IPS-18c (cell line): ENCODE data around the gene PCDH19.

ENCODE experiments used
- H3K4me3 ChIP-seq: 2 replicates; pipeline ENCODE4 v1.7.0; 2013; ENCODE audit warnings: low read depth, mild to moderate bottlenecking, low read length, moderate library complexity; ENCODE audit not compliant: insufficient read depth
- H3K9me3 ChIP-seq: one replicate; pipeline ENCODE4 v1.6.1; 2013; ENCODE audit warnings: mild to moderate bottlenecking, low read length, moderate library complexity; ENCODE audit not compliant: control insufficient read depth, insufficient read depth

PCDH19 gene

GRCh38 chrX:100350704-100351489 lies 59.2 kb downstream of the PCDH19 start:
- Histone ChIP-seq H3K4me3 (no peak overlapping the region), H3K9me3 (no peaks in the 10 kb centered on the region)

GRCh38 chrX:100349391-100349790 lies 60.7 kb downstream of the PCDH19 start:
- no peak overlapping the region for H3K4me3 ChIP-seq
- H3K9me3 ChIP-seq = no peaks in the 10 kb centered on the region

- Histone ChIP-seq H3K4me3 (no peak overlapping the region), H3K9me3 (no peaks in the 10 kb centered on the region)
These were observed 68.9 kb downstream of the PCDH19 start for GRCh38 chrX:100341142-100341510.

- H3K9me3 ChIP-seq = no peaks in the 10 kb centered on the region
- no peak overlapping the region for H3K4me3 ChIP-seq
These were observed 69.5 kb downstream of the PCDH19 start for GRCh38 chrX:100340491-100341141.

GRCh38 chrX:100328351-100328750 lies 81.7 kb downstream of the PCDH19 start:
- no peak overlapping the region for H3K4me3 ChIP-seq

GRCh38 chrX:100319716-100320115 lies 90.4 kb downstream of the PCDH19 start:
- Histone ChIP-seq H3K9me3 (peaks cover 2% of the 10 kb centered on the region), H3K4me3 (no peak overlapping the region)

More at GRCh38 chrX:100328351-100328750, 81.7 kb downstream of the PCDH19 start:
- no peaks in the 10 kb centered on the region for H3K9me3 ChIP-seq

GRCh38 chrX:100316987-100317386 lies 93.1 kb downstream of the PCDH19 start:
- no peak overlapping the region for H3K4me3 ChIP-seq
- H3K9me3 ChIP-seq = peaks cover 2% of the 10 kb centered on the region

- peaks cover 2% of the 10 kb centered on the region for H3K9me3 ChIP-seq
These were observed 94.5 kb downstream of the PCDH19 start for GRCh38 chrX:100315566-100315965.

GRCh38 chrX:100299559-100299958 lies 110.5 kb downstream of the PCDH19 start:
- Histone ChIP-seq H3K4me3 (no peak overlapping the region), H3K9me3 (peaks cover 5% of the 10 kb centered on the region)

More at GRCh38 chrX:100315566-100315965, 94.5 kb downstream of the PCDH19 start:
- H3K4me3 ChIP-seq = no peak overlapping the region

GRCh38 chrX:100297728-100298127 lies 112.3 kb downstream of the PCDH19 start:
- Histone ChIP-seq H3K4me3 (no peak overlapping the region), H3K9me3 (peaks cover 5% of the 10 kb centered on the region)

GRCh38 chrX:100296183-100296753 lies 113.8 kb downstream of the PCDH19 start:
- Histone ChIP-seq H3K4me3 (no peak overlapping the region), H3K9me3 (peaks cover 5% of the 10 kb centered on the region)

GRCh38 chrX:100294965-100295364 lies 115.1 kb downstream of the PCDH19 start:
- H3K9me3 ChIP-seq = peaks cover 5% of the 10 kb centered on the region
- H3K4me3 ChIP-seq = no peak overlapping the region

GRCh38 chrX:100289066-100289558 lies 121.0 kb downstream of the PCDH19 start:
- no peaks in the 10 kb centered on the region for H3K9me3 ChIP-seq
- no peak overlapping the region for H3K4me3 ChIP-seq

- Histone ChIP-seq H3K4me3 (no peak overlapping the region), H3K9me3 (peaks cover 2% of the 10 kb centered on the region)
These were observed 132.8 kb downstream of the PCDH19 start for GRCh38 chrX:100277231-100277630.

GRCh38 chrX:100274916-100275315 lies 135.2 kb downstream of the PCDH19 start:
- no peak overlapping the region for H3K4me3 ChIP-seq
- H3K9me3 ChIP-seq = peaks cover 2% of the 10 kb centered on the region

- H3K4me3 ChIP-seq = no peak overlapping the region
These were observed 144.9 kb downstream of the PCDH19 start for GRCh38 chrX:100265179-100265578.

GRCh38 chrX:100264200-100264599 lies 145.9 kb downstream of the PCDH19 start:
- Histone ChIP-seq H3K9me3 (no peaks in the 10 kb centered on the region), H3K4me3 (no peak overlapping the region)

More at GRCh38 chrX:100265179-100265578, 144.9 kb downstream of the PCDH19 start:
- H3K9me3 ChIP-seq = no peaks in the 10 kb centered on the region

GRCh38 chrX:100263650-100264049 lies 146.4 kb downstream of the PCDH19 start:
- H3K9me3 ChIP-seq = no peaks in the 10 kb centered on the region
- no peak overlapping the region for H3K4me3 ChIP-seq
